Stimulated activated naive CD4-positive, alpha-beta T cell treated with Interleukin-2 at 50 U/mL for 16 hours (primary cell): ENCODE measurements around the gene PTPN1.
"Not testable (repeated sequence)": the region's sequence is repeated elsewhere in the genome, so short reads cannot be mapped to it uniquely, and the experiment has no call there.

Experiments used
- DNase-seq: peaks from one replicate; lab custom pipeline; 2025; lab: John Stamatoyannopoulos, UW

Gene PTPN1

DNA sequence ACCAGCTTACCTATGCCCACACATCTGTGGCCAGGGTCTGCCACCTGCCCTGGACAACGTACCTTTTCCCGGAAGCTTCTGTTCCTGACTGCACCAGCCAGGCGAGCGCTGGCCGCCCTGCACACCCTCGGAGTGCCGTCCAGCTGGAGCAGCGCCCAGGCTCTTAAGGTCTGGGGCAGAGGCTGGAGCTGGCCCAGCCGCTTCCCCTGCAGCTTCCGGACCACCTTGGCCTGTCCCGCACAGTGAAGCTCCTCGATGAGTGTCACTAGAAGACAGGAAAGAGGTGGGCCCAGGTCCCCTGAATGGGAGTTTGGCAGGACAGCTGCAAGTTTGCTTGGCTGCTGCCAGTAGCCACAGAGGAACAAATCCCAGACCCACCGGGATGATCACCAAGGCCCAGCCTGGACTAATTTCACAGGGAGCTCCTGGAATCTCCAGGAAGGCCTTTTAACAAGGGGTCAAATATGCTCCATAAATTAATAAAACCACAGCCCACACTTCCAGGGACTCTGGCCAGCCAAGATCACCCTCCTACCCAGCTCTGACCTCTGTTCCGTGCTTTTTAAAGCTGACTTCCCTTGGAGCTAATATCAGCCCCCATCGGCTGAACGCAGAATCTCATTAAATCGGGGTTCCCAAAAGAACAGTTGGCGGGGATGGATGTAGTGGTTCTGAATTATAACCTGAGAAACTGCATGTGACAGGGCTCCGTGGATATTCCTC is 82.3 kb downstream of the PTPN1 start:
- DNase-seq = no peak

DNA sequence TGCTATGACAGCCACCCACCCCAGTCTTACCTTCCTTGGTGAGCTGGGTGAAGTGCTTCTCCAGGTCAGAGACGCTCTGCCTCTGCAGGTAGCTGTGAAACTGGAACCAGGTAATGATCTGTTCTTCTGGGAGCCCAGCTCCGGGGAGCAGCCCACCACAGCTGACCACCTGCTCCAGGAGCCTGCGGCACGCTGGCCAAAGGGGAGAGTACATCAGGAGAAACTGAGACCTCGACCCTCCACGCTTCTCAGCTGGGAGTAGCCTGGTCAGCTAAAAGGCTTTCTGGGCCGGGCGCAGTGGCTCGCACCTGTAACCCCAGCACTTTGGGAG is 82.8 kb downstream of the PTPN1 start:
- no peak for DNase-seq

- DNase-seq = no peak
These were observed 84.0 kb downstream of the PTPN1 start for GRCh38 chr20:50594231-50594590.

GRCh38 chr20:50594591-50595432 is 84.6 kb downstream of the PTPN1 start:
- no peak for DNase-seq

GRCh38 chr20:50595433-50595895 is 85.3 kb downstream of the PTPN1 start:
- DNase-seq = no peak

- DNase-seq = no peak
These were observed 86.0 kb downstream of the PTPN1 start for GRCh38 chr20:50595988-50596693.

DNA sequence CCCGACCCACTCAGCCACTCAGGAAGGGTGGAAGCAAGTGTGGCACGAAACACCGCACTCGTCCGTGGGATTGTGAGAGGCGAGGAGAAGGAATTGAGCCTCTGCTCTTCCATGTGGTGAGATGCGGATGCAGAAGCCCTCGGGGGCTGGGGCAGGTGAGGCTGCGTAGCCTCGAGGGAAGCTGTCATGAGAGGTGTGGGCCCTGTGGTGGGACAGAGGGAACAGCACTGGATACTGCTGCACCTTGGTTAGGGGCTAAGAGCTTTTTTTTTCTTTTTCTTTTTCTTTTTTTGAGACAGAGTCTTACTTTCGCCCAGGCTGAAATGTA is 86.5 kb downstream of the PTPN1 start:
- no peak for DNase-seq

DNA sequence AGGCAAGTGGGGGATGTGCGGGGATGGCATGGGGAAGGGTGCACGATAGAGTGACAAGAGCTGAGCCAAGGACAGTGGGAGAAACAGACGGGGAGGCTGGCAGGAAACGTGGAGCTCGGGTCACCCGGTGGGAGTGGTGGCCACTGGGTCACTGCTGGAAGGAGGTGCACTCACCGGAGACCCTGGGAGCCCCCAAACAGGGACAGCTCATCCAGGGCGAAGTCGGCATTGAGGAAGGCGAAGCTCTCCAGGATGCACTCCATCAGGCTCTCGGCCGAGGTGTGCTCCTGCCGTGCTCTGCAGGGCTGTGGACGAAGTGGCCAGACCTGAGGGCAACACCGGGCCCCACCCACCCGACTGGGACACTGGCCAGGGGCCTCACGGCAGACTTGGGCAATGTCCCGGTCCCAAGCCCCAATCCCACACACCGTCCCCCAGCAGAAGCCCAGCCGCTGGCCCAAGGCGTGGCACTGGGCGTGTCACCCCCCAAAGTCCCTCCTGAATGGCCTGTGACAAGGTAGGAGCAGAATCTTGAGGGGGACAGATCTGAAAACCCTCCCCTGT is 87.3 kb downstream of the PTPN1 start:
- DNase-seq = no peak

DNA sequence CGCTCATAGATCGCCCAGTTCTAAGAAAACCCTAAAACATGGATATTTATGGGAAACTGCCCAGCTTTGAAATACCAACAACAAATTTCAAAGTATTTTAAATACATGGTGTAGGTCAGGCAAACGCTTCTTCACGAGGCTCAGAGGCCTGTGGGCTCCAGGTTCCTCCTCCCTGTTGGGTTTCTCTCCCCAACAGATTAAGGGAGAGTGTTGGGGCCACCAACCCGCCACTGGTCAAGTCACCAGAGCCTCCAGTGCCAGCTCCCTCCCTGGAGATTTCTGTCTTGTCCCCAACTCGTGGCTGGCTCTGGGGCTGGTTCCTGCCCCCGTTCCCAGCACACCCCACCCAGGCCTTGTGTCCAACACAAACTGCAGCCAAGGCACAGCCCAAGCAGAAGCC is 87.9 kb downstream of the PTPN1 start:
- no peak for DNase-seq

- not testable (repeated sequence) for DNase-seq
These were observed 88.6 kb downstream of the PTPN1 start for GRCh38 chr20:50598768-50599167.

DNA sequence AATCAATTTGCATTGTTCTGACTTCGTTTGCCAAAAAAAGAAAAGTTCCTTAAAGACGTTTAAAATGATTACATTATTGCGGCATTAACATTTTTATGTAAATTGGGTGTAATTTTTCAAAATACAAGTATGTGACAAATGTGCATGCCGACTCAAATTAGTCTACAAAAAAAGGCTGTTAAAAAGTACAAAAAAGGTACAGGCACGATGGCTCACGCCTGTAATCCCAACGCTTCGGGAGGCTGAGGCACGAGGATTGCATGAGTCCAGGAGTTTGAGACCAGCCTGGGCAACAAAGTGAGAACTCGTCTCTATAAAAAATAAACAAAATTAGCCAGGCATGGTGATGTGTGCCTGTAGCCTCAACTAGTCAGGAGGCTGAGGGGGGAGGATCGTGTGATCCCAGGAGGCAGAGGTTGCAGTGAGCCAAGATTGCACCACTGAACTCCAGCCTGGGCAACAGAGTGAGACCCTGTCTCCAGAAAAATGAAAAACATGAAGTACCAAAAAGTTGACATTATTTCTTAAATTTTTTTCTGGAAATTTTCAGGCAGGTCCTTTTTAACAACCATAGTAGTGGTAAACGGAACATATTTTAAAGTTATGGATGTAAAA is 90.2 kb downstream of the PTPN1 start:
- no peak for DNase-seq

DNA sequence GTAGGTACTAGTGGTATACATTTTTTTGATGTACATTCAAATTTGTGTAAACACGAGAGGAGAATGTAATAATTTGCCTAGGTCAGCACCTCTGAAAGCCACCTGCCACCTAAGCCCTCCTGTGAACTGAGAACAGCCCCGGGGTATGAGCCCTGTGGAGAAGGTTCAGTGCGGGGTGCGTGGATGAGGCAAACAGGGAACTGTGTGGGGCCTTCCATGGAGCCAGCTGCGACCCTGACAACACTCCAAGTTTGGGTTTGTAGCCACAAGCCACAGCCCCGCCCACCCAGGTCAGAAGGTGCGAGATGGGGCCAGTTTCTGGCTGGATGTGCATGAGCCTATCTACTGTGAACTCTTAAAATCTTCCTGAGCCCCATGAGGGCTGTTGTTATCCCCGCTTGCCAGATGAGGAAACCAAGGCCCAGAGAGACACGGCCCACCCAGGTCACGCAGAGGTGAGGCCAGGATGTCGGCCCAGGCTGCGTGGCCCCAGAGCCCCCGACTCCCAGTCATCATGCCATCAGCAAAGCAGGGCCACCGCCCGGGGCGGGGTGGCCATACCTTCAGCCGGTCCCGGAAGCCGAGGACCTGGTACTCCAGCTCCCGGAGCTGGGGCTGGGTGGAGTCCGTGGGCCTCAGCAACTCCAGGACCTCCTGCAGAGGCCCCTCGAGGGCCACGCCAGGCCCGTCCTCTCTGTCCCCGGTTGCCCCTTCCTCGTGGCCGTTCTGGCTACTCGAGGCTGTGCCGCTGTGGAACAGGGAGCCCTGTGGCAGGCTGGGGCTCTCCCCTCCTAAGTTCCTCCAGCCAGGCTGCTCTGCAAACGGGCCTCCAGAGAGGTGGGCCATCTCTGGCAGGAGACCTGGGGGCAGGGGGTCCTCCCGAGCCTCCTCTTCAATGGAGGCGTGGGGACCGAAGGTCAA is 91.6 kb downstream of the PTPN1 start:
- DNase-seq = no peak

DNA sequence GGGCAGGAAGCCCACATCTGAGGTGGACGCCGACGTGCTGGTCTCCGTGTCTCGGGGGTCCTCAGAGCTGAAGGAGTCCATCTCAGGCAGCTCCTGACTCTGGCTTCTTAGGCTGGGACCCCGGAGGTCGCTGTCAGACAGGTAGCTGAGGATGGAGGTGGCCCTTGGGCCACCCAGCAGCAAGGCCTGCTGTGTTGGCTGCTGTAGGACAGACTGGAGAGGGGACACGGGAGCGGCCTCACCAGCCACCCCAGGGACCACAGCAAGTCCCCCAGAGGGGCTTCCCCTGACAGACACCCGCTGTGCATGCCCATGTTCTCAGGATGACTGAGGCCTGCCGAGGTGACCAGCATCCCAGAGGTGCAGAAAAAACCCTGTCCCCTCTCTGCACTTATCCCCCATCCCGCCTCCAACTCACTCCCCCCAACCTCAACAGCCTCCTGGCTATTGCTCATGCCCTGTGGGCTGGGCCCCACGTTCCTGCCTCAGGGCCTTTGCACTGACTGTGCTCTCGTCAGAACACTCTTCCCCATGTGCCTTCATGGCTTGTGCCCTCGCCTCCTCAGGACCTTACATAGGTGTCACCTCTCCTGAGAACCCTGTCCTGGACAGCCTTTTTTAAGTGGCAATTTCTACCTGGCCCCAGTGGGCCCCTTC is 92.4 kb downstream of the PTPN1 start:
- DNase-seq = no peak

- no peak for DNase-seq
These were observed 94.3 kb downstream of the PTPN1 start for GRCh38 chr20:50604451-50604850.

GRCh38 chr20:50605136-50605535 is 95.0 kb downstream of the PTPN1 start:
- DNase-seq = no peak

GRCh38 chr20:50607436-50607835 is 97.3 kb downstream of the PTPN1 start:
- DNase-seq = no peak

GRCh38 chr20:50607850-50608749 is 97.9 kb downstream of the PTPN1 start:
- DNase-seq = no peak

DNA sequence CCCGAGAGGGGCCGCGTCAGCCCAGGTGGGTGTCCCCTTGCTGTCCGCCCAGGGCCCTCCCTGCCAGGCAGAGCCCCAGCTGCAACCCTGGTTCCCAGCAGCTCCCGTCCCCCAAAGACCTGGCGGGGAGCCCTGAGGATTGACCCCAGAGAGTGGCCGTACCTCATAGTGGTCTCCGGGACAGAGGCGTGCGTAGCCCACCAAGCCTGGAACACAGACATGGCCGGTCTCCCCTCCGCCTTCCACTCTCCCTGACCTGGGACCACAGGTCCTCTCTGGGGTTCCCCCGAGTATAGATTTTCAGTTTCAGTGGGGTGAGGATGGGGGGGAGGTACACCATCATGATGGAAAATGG is 98.5 kb downstream of the PTPN1 start:
- DNase-seq = no peak

DNA sequence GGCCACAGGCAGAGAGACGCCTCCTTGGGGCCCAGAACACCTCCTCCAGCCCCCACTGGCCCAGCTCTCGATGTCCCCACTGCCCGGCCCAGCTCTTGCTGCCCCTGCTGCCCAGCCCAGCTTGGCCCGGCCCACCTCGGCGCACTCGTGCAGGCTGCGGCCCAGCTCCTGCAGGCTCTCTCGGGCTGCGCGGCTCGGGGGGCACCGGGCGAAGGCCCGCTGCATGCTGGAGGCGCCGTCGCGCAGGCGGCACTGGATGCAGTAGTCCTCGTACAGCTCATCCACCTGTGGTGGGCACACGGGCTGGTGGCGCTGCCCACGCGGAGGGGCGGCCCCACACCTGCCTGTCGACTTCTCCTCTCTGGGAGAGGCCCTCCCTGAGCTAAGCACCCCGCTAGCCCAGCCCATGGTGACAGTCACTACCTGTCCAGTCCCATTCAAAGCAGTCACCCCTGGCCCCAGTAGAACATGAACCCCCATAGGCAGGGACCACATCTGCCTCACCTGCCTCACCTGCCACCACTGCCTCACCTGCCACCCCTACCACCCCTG is 99.3 kb downstream of the PTPN1 start:
- no peak for DNase-seq
